22Rv1 (cell line): ENCODE data around the gene PANK4.

Experiments
- H3K27ac ChIP-seq: fragments of 450-650 bp; 2 replicates; pipeline ENCODE4 v1.5.1; 2017
- CTCF ChIP-seq: fragments of 450-650 bp; IDR thresholded peaks from 2 replicates; pipeline ENCODE4 v1.5.1; 2017; ENCODE audit warnings: mild to moderate bottlenecking
- ZFX ChIP-seq: fragments of 450-650 bp; IDR thresholded peaks from 2 replicates; pipeline ENCODE4 v1.6.1; 2017; ENCODE audit warnings: antibody characterized with exemption, borderline replicate concordance

Gene PANK4

GRCh38 chr1:2479618-2480017 lies 46.8 kb downstream of the PANK4 start:
- TF ChIP-seq ZFX = no peak
- TF ChIP-seq CTCF = no peak
- no peak overlapping the region for H3K27ac ChIP-seq

GRCh38 chr1:2479186-2479585 lies 47.2 kb downstream of the PANK4 start:
- TF ChIP-seq ZFX = no peak
- TF ChIP-seq CTCF = no peak
- H3K27ac ChIP-seq = no peak overlapping the region

DNA sequence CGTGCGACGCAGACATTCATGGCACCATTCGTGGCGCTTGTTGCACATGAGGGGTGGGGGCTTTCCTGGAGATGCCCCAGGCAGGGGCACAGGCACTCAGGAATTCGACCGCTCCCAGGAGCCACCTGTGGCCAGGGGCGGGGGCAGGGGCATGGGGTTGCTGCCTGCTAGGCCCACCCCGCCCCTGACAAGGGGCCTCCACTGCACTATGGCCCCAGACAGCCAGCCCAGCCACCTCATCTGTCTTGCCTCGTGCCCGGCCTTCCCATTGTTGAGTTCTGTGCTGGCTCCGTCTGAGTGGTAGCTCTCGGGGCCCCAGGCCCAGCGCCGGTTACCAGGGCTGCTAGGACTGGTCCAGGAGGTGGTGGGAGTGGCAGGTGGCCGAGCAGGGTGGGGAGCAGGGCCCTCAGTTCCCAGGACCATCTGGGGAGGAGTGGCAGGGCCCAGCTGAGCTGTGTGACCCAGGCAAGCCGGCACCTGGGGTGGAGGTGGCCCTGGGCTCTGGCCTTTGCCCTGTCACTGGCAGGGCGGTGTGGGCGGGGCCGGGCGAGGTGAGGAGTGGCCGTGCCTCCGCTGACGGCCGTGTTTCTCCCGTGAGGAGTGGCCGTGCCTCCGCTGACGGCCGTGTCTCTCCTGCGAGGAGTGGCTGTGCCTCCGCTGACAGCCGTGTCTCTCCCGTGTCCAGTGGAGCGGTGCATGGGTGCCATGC lies 48.5 kb downstream of the PANK4 start:
- no peak for TF ChIP-seq ZFX
- no peak for TF ChIP-seq CTCF
- H3K27ac ChIP-seq = no peak overlapping the region

DNA sequence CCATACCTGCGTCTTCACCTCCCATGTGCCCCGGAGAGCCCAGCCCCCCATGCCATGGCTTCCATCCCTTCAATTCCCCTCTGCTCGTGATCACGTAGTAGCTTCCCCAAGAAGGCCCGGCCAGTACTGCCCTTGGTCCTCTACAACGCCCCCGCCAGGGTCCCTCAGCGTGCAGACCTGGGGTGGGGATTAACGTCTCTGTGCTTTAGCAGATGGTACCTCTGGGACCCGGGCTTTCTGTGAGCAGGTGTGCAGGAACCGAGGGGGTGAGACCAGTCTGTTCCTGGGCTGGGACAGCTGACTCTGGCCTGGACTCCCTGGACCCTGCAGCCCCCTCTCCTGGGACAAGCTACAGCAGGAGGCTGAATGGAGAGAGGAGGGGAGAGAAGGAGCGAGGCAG lies 49.1 kb downstream of the PANK4 start:
- no peak overlapping the region for H3K27ac ChIP-seq
- TF ChIP-seq CTCF (no peak), ZFX (no peak)

DNA sequence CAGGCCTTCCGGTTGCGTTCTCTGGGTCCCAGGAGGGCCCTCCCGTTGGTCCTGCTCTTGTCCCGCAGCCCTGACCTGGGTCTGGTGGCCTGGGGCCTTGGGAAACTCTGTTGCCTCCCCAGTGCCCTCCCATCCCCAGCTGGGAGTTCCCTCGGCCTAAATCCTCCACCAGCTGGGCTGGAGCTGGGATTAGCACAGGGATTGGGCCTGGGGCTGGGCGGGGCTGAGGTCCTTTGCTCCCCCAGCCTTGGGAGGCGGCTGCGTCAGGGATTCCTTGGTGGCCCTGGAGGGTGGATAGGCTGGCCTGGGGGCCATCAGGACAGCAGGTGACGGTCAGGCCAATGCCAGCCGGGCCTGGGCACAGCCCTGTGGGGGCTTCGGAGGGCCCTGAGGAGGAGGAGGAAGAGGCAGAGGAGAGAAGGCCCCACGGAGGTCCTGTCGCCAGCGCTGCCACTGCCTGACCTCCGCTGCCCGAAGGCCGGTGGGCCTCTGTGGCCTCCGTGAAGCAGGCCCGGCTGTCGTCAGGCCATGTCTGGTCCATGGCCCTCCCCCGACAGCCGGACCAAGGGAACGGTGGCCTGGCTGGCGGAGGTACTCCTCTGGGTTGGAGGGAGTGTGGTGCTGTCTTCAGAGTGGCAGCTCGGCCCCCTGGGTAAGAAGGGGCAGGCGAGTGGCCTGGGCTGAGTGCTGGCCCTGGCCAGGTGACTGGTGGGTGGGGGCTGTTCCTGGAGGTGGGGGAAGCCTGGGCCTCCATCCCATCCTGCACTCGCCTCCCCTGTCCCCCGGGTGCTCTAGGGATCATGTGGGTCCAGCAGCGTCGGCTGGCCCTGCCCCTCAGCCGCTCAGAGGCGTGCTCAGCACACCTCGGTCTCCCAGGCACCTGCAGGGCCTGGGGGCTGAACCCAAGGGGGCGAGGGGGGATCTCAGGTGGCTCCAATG lies 50.1 kb downstream of the PANK4 start, which contains the start of gene PLCH2:
PLCH2 (plus strand) TSS at position 229 of the 939 bp plus-strand sequence; CDS start at position 529, 300 bp downstream.
- H3K27ac ChIP-seq = no peak within 1 kb of the TSS
- no peak for TF ChIP-seq ZFX
- TF ChIP-seq CTCF = no peak

DNA sequence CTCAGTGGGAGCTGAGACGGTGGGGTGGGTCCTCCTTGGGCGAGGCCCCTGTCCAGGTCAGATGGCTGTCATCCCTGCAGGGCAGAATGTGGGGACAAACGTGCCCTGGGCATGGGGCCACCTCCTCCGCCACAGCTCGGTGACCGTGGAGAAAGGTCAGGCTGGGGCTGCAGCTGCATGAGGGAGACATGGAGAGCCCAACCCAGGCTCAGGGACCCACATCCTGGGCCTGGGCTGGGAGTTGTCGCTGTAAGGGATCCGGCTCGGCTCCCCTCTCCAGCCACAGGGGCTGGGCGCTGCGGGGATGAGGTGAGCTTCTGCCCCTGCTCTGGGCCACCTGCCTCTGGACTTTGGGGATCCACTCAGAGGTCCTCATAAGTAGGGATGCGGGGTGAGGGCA lies 50.8 kb downstream of the PANK4 start:
- TF ChIP-seq CTCF (no peak), ZFX (no peak)
- H3K27ac ChIP-seq = no peak overlapping the region
